Loucy (cell line): ENCODE data around the gene SPN.

Experiments
- H2AFZ ChIP-seq: fragments of 200-600 bp; sonication (generic); 2 replicates; pipeline ENCODE4 v1.6.0; 2016; ENCODE audit warnings: antibody characterized with exemption, mild to moderate bottlenecking, low read length, moderate library complexity
- H3F3A ChIP-seq: fragments of 200-600 bp; 2 replicates; pipeline ENCODE4 v1.6.0; 2016; ENCODE audit warnings: antibody characterized with exemption, low read depth, mild to moderate bottlenecking
- H3K27me3 ChIP-seq: fragments of 200-600 bp; sonication (generic); 2 replicates; pipeline ENCODE4 v1.6.1; 2014; ENCODE audit warnings: low read length, mild to moderate bottlenecking; ENCODE audit not compliant: insufficient read depth, poor library complexity, severe bottlenecking
- H3K36me3 ChIP-seq: fragments of 200-600 bp; sonication (generic); 2 replicates; pipeline ENCODE4 v1.6.1; 2016; ENCODE audit warnings: low read length; ENCODE audit not compliant: insufficient read depth
- H3K4me1 ChIP-seq: fragments of 200-600 bp; sonication (generic); 2 replicates; pipeline ENCODE4 v1.5.1; 2014; ENCODE audit warnings: low read length, mild to moderate bottlenecking; ENCODE audit not compliant: insufficient read depth, poor library complexity, severe bottlenecking
- H3K4me2 ChIP-seq: fragments of 200-600 bp; sonication (generic); 2 replicates; pipeline ENCODE4 v1.6.0; 2014; ENCODE audit warnings: antibody characterized with exemption, low read length, low read depth, mild to moderate bottlenecking; ENCODE audit not compliant: poor library complexity, severe bottlenecking
- H3K4me3 ChIP-seq: fragments of 200-600 bp; sonication (generic); 2 replicates; pipeline ENCODE4 v1.5.1; 2014; ENCODE audit warnings: low read length, mild to moderate bottlenecking, mixed read lengths; ENCODE audit not compliant: poor library complexity, severe bottlenecking
- H3K79me2 ChIP-seq: fragments of 200-600 bp; sonication (generic); 2 replicates; pipeline ENCODE4 v1.6.1; 2014; ENCODE audit warnings: low read length; ENCODE audit not compliant: insufficient read depth
- H3K9ac ChIP-seq: fragments of 200-600 bp; sonication (generic); 2 replicates; pipeline ENCODE4 v1.6.0; 2014; ENCODE audit warnings: mild to moderate bottlenecking, low read depth, low read length, moderate library complexity; ENCODE audit not compliant: poor library complexity, severe bottlenecking
- H3K9me2 ChIP-seq: fragments of 200-600 bp; sonication (generic); replicated peaks from 2 replicates; pipeline ENCODE4 v1.6.1; 2016; ENCODE audit warnings: low read depth, low read length, mixed read lengths
- H3K9me3 ChIP-seq: fragments of 200-600 bp; sonication (generic); 2 replicates; pipeline ENCODE4 v1.6.1; 2014; ENCODE audit warnings: mild to moderate bottlenecking, antibody characterized with exemption, low read length, low read depth; ENCODE audit not compliant: insufficient read depth
- H4K20me1 ChIP-seq: fragments of 200-600 bp; sonication (generic); 2 replicates; pipeline ENCODE4 v1.6.0; 2014; ENCODE audit warnings: antibody characterized with exemption, low read length, mild to moderate bottlenecking; ENCODE audit not compliant: insufficient read depth, poor library complexity, severe bottlenecking
- EZH2phosphoT487 ChIP-seq: fragments of 200-600 bp; IDR thresholded peaks from 2 replicates; pipeline ENCODE4 v1.6.1; 2018; ENCODE audit warnings: antibody characterized with exemption, mild to moderate bottlenecking, moderate library complexity, borderline replicate concordance
- TF ChIP-seq, protein P1 (sequence below): fragments of 200-600 bp; sonication (generic); conservative IDR thresholded peaks from 2 replicates; pipeline ENCODE4 v1.5.1; 2014; ENCODE audit warnings: mild to moderate bottlenecking, antibody characterized with exemption, low read length

Gene SPN

GRCh38 chr16:29662729-29663015 is 375 bp upstream of the SPN start:
- Histone ChIP-seq H3F3A (no peaks in the 10 kb centered on the region), H3K4me1 (peaks cover 45% of the 10 kb centered on the region), H4K20me1 (peaks cover 40% of the 10 kb centered on the region), H3K4me3 (peak overlapping the region; percentile 91), H2AFZ (no peak overlapping the region), H3K27me3 (peaks cover 14% of the 10 kb centered on the region), H3K9me3 (no peaks in the 10 kb centered on the region), H3K79me2 (peaks cover 86% of the 10 kb centered on the region), H3K9me2 (no peaks in the 10 kb centered on the region), H3K36me3 (peaks cover 27% of the 10 kb centered on the region), H3K9ac (peak overlapping the region; percentile 99), H3K4me2 (peak overlapping the region; percentile 100)
- TF ChIP-seq, protein P1, sequence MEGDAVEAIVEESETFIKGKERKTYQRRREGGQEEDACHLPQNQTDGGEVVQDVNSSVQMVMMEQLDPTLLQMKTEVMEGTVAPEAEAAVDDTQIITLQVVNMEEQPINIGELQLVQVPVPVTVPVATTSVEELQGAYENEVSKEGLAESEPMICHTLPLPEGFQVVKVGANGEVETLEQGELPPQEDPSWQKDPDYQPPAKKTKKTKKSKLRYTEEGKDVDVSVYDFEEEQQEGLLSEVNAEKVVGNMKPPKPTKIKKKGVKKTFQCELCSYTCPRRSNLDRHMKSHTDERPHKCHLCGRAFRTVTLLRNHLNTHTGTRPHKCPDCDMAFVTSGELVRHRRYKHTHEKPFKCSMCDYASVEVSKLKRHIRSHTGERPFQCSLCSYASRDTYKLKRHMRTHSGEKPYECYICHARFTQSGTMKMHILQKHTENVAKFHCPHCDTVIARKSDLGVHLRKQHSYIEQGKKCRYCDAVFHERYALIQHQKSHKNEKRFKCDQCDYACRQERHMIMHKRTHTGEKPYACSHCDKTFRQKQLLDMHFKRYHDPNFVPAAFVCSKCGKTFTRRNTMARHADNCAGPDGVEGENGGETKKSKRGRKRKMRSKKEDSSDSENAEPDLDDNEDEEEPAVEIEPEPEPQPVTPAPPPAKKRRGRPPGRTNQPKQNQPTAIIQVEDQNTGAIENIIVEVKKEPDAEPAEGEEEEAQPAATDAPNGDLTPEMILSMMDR: no peak
- TF ChIP-seq EZH2phosphoT487: no peak

- no peak overlapping the region for H2AFZ ChIP-seq
- H3K4me2 ChIP-seq: peak overlapping the region; percentile 100
- H3K9me2 ChIP-seq: no peaks in the 10 kb centered on the region
- H3K4me3 ChIP-seq: peak overlapping the region; percentile 91
- TF ChIP-seq, protein P1: no peak
- no peak for TF ChIP-seq EZH2phosphoT487
- no peaks in the 10 kb centered on the region for H3K9me3 ChIP-seq
- peaks cover 27% of the 10 kb centered on the region for H3K36me3 ChIP-seq
- peaks cover 96% of the 10 kb centered on the region for H3K79me2 ChIP-seq
- H3K27me3 ChIP-seq: peaks cover 14% of the 10 kb centered on the region
- peaks cover 54% of the 10 kb centered on the region for H3K4me1 ChIP-seq
- H4K20me1 ChIP-seq: peaks cover 51% of the 10 kb centered on the region
- no peaks in the 10 kb centered on the region for H3F3A ChIP-seq
- peak overlapping the region; percentile 99 for H3K9ac ChIP-seq
Observed at GRCh38 chr16:29663807-29664090, 702 bp downstream of the SPN start.

GRCh38 chr16:29664091-29664921 is 1.3 kb downstream of the SPN start:
- peaks cover 14% of the 10 kb centered on the region for H3K27me3 ChIP-seq
- no peaks in the 10 kb centered on the region for H3K9me2 ChIP-seq
- H3K36me3 ChIP-seq: peaks cover 27% of the 10 kb centered on the region
- no peaks in the 10 kb centered on the region for H3K9me3 ChIP-seq
- H3K4me3 ChIP-seq: peak overlapping the region; percentile 91
- H3K9ac ChIP-seq: peak overlapping the region; percentile 99
- peaks cover 97% of the 10 kb centered on the region for H3K79me2 ChIP-seq
- peaks cover 56% of the 10 kb centered on the region for H4K20me1 ChIP-seq
- H3F3A ChIP-seq: no peaks in the 10 kb centered on the region
- no peak overlapping the region for H2AFZ ChIP-seq
- H3K4me2 ChIP-seq: peak overlapping the region; percentile 100
- TF ChIP-seq, protein P1: peak; percentile 35
- no peak for TF ChIP-seq EZH2phosphoT487
- peaks cover 53% of the 10 kb centered on the region for H3K4me1 ChIP-seq
